Cortex of kidney (tissue), 1 donor: ENCODE measurements around the gene FKRP.
"Not testable (repeated sequence)": the region's sequence is repeated elsewhere in the genome, so short reads cannot be mapped to it uniquely, and the experiment has no call there.

Experiments
- DNase-seq: peaks from one replicate; lab custom pipeline; 2025; lab: John Stamatoyannopoulos, UW

FKRP gene

GRCh38 chr19:46745521-46746280 lies at the start of gene FKRP:
Gene FKRP (plus strand): TSS chr19:46746057. CDS start chr19:46755451, 9,394 bp downstream.
- DNase-seq, result no peak

- DNase-seq, result no peak
Measured at GRCh38 chr19:46696866-46697203, 49.0 kb upstream of the FKRP start.

GRCh38 chr19:46697204-46697960 lies 48.5 kb upstream of the FKRP start:
- no peak for DNase-seq

- DNase-seq, result no peak
Measured at GRCh38 chr19:46698395-46699321, 47.2 kb upstream of the FKRP start.

GRCh38 chr19:46700704-46701103 lies 45.2 kb upstream of the FKRP start:
- no peak for DNase-seq

GRCh38 chr19:46704379-46705076 lies 41.3 kb upstream of the FKRP start:
- DNase-seq, result no peak

- no peak for DNase-seq
Measured at GRCh38 chr19:46710687-46711086, 35.2 kb upstream of the FKRP start.

GRCh38 chr19:46712768-46713338 lies 33.0 kb upstream of the FKRP start:
- DNase-seq, result not testable (repeated sequence)

- DNase-seq, result no peak
Measured at GRCh38 chr19:46713781-46714443, 31.9 kb upstream of the FKRP start.

- DNase-seq, result no peak
Measured at GRCh38 chr19:46714444-46715106, 31.3 kb upstream of the FKRP start.

- DNase-seq, result no peak
Measured at GRCh38 chr19:46715620-46715974, 30.3 kb upstream of the FKRP start.

- DNase-seq, result no peak
Measured at GRCh38 chr19:46715975-46716671, 29.7 kb upstream of the FKRP start.

- DNase-seq, result no peak
Measured at GRCh38 chr19:46716672-46717033, 29.2 kb upstream of the FKRP start.

- DNase-seq, result no peak
Measured at GRCh38 chr19:46717034-46717715, 28.7 kb upstream of the FKRP start, which contains the start of gene PRKD2. Gene PRKD2 (minus strand): TSS chr19:46717114. CDS start chr19:46716370, 744 bp downstream.

GRCh38 chr19:46717716-46718143 lies 28.1 kb upstream of the FKRP start:
- DNase-seq, result no peak

- no peak for DNase-seq
Measured at GRCh38 chr19:46718157-46718933, 27.5 kb upstream of the FKRP start.

GRCh38 chr19:46718934-46719622 lies 26.8 kb upstream of the FKRP start:
- DNase-seq, result no peak
